GM12892 (cell line): Measurements from ENCODE around the gene ACACB.

Source experiments
- POLR2A ChIP-seq: IDR thresholded peaks from 2 replicates; pipeline ENCODE4 v1.6.1; 2011; ENCODE audit warnings: low read depth, low read length, control low read depth
- POLR2AphosphoS5 ChIP-seq: IDR thresholded peaks from 2 replicates; pipeline ENCODE4 v1.6.1; 2011; ENCODE audit warnings: low read depth, low read length, control low read depth

DNA sequence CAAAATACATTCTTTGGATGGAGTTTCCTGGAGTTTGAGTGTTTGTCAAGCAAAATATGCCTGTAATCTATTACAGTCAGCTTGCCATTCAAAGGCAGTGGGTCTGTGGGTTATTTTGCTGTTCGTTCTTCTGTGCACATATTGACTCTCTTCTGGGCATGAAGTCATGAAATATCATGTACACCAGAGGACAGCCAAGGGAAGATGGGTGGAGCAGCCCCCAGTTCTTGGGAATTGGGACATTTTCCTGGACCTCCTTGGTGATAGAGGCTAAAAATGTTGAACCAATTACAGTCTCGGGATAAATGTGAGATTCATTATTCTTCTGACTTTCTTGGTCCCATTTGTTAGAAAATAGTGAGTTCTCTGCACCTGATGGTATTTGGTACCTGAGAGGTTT lies 103.6 kb downstream of the ACACB start:
- no peak for TF ChIP-seq POLR2A
- TF ChIP-seq POLR2AphosphoS5, result no peak
